Transverse colon (tissue), 4 donors: ENCODE measurements around the gene FAM110A.

Experiments used
- EP300 ChIP-seq: sonication (generic); formaldehyde crosslinking; IDR thresholded peaks from one replicate; pipeline ENCODE4 v1.6.1; 2017; ENCODE audit warnings: antibody characterized with exemption, low read depth
- POLR2A ChIP-seq: fragments of 450-650 bp; IDR thresholded peaks from one replicate; pipeline ENCODE4 v1.6.1; 2016; ENCODE audit warnings: antibody characterized with exemption, mild to moderate bottlenecking, moderate library complexity
- POLR2AphosphoS5 ChIP-seq, 3 donors: sonication (generic); formaldehyde crosslinking; IDR thresholded peaks; one replicate each; pipeline ENCODE4 v1.6.1; 2016; ENCODE audit warnings: antibody characterized with exemption in 3 of 3
- TF ChIP-seq, protein P1 (sequence below), 5 experiments: fragments of 200-600 bp in 3 of 5; fragments of 450-650 bp in 2 of 5; sonication (generic) in 3 of 5; IDR thresholded peaks; 1 replicate in 2 of 5; 2 replicates in 3 of 5; pipeline ENCODE4 v1.5.1; 2016 to 2017; ENCODE audit warnings: antibody characterized with exemption in 5 of 5, inconsistent platforms in 3 of 5, mild to moderate bottlenecking in 2 of 5, moderate library complexity in 1 of 5

DNA sequence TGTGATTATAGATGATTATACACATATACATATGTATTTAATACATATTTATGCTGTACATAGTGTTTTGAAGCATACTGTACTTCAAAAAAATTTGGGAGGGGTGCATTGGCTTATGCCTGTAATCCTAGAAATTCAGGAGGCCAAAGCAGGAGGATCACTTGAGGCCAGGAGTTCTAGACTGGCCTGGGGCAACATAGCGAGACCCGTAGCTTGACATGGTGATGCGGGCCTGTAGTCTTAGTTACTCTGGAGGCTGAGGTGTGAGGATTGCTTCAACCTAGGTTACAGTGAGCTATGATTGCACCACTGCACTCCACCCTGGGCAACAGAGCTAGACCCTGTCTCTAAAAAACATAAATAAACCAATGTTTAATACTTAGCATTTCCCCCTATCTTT lies 1.6 kb upstream of the FAM110A start:
- TF ChIP-seq, protein P1, sequence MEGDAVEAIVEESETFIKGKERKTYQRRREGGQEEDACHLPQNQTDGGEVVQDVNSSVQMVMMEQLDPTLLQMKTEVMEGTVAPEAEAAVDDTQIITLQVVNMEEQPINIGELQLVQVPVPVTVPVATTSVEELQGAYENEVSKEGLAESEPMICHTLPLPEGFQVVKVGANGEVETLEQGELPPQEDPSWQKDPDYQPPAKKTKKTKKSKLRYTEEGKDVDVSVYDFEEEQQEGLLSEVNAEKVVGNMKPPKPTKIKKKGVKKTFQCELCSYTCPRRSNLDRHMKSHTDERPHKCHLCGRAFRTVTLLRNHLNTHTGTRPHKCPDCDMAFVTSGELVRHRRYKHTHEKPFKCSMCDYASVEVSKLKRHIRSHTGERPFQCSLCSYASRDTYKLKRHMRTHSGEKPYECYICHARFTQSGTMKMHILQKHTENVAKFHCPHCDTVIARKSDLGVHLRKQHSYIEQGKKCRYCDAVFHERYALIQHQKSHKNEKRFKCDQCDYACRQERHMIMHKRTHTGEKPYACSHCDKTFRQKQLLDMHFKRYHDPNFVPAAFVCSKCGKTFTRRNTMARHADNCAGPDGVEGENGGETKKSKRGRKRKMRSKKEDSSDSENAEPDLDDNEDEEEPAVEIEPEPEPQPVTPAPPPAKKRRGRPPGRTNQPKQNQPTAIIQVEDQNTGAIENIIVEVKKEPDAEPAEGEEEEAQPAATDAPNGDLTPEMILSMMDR (IDR thresholded peaks at IDR 0.05), result no peak
- TF ChIP-seq POLR2A, result no peak
- TF ChIP-seq EP300, result no peak
- TF ChIP-seq POLR2AphosphoS5 (IDR thresholded peaks at IDR 0.05), result no peak
